ENCODE measurements around the gene RNF7. TPM values are rescaled to one million over a fixed set of nuclear protein-coding genes. Genes with fewer than 3 reads are reported as not detected.
"Not testable (repeated sequence)": the region's sequence is repeated elsewhere in the genome, so short reads cannot be mapped to it uniquely, and the experiment has no call there.

RNF7 gene
- total RNA-seq (2014; rRNA removed; shearing (Covaris generic)), result 108 and 124 TPM in 2 replicates

DNA sequence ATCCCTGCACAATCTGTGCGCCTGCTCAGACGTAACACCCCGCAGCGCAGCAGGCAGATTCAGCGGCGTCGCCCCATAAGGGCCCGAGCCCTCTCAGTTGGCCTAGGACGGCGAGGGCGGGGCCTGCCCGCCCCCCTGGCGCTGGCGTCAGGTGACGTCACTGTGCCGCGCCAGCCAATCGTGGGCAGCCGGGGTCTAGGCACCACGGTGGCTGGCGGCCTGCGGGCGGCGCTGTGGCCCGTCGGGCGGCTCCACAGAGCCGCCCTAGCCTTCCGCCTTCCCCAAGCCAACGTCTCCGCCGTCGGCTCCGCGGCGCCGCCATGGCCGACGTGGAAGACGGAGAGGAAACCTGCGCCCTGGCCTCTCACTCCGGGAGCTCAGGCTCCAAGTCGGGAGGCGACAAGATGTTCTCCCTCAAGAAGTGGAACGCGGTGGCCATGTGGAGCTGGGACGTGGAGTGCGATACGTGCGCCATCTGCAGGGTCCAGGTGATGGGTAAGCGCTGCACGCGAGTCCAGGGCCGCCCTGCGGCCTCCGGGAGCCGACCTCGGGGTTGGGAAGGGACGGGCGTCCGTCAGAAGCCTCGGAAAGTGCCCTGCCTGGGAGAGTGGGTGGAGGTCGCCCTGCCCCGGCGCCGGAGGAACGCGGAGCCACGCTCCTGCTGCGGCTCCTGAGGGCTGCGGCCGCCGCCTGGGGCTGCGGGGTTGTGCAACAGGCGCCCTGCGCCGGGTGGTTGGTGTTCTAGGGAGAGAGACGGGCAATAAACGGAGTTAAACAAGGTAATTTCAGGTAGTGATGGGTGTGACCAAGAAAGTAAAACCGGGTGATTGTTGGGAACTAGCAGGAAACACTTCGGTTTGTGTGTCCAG, at the start of gene RNF7:
Gene RNF7 (plus strand): TSS at position 277 of the 869 bp plus-strand sequence. CDS start 44 bp downstream, at position 321.
- peak; percentile 95 for DNase-seq (ENCODE audit: low spot score)
- in situ Hi-C loops (cut with HindIII; ENCODE audit: low sequenced_read_pairs), result no loop called here

DNA sequence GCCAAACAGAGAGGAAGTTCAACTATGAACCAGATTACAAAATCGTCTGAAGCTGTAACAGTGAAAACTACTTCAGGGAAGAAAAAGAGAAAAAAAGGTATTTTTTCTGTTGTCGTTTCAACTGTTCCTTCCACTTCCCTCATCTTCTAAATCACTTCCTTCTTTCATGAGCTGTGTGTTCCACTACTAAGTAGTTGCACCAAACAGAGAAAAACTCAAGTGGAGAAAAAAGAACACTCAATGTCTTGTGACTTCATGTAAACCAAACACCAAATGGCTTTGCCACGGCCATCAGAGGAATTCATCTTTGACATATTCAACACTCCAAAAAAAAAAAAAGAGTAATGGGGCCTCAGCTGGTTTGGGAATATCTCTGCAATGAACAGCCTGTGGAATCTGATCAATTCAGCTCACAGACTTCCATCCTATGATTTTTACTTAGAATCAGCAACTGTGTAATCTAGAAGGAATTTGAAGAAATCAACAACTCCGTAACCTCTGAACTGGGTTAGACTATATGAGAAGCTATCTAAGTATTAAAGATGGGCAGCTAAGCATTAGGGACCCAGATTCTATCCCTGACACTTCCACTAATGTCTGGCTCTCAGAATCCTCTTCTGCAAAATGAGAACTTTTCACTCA, 47.5 kb upstream of the RNF7 start:
- in situ Hi-C loops (cut with HindIII; ENCODE audit: low sequenced_read_pairs), result no loop called here

DNA sequence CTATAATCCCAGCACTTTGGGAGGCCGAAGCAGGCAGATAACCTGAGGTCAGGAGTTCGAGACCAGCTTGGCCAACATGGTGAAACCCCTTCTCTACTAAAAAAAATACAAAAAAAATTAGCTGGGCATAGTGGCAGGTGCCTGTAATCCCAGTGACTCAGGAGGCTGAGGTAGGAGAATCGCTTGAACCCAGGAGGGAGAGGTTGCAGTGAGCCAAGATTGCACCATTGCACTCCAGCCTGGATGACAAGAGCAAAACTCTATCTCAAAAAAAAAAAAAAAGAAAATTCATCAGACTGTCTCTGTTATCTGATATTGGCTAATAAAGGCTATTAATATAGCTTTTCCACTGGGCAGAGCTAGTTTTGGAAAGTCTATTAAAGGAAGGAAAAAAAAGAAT, 46.6 kb upstream of the RNF7 start:
- in situ Hi-C loops (cut with HindIII; ENCODE audit: low sequenced_read_pairs); DNase-seq (ENCODE audit: low spot score): not testable (repeated sequence)

More for the DNA sequence above, 47.5 kb upstream of the RNF7 start:
- no peak for DNase-seq (ENCODE audit: low spot score)

DNA sequence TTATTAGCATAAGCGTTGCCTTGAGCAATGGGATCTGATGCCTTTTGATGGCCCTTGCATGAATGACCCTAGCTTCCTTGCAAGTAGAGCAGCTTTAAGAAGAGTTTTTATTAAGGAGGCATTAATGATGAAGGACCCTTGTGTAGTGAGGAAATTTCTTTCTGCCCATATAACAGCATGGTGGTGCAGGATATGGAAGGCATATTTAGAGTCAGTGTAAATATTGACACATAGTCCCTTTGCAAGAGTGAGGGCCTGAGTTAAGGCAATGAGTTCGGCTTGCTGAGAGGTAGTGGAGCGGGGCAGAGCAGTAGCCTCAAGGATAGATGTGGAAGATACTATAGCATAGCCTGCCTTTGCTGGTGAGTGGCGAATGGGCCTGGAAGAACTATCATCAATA, 45.1 kb upstream of the RNF7 start:
- DNase-seq (ENCODE audit: low spot score); in situ Hi-C loops (cut with HindIII; ENCODE audit: low sequenced_read_pairs): not testable (repeated sequence)

DNA sequence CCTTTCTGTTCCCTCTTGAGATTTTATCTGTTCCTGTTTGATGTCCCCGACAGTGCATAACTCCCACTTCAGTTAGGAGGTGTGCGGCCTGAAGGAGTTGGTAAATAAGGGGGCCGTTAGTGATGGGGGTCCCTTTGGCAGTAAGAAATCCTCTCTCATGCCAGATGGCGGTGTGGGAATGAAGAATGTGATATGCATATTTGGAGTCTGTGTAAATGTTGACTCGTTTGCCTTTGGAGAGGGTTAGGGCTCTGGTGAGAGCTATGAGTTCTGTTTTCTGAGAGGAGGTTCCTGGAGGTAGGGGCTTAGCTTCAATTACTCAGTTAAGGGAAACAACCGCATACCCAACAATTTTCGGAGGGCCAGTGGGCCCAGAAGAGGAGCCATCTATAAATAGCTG, 38.8 kb upstream of the RNF7 start:
- in situ Hi-C loops (cut with HindIII; ENCODE audit: low sequenced_read_pairs), result no loop called here
- no peak for DNase-seq (ENCODE audit: low spot score)

DNA sequence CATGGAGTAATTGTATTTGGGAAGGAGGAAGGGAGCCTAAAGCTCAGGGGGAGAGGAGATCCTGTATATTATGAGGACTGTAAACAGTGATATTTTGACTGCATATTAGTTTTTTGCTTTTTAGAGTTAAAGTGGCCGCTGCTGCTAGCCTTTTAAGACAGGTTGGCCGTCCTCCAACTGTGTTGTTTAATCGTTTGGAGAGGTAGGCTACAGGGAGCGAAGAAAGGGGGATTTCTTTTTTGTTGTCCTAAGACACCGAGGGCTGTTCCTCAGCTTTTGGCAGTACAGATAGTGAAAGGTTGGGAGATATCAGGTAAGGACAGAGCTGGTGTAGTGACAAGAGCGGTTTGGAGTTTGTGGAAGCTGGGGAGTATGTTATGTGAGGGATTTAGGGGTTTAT, 38.2 kb upstream of the RNF7 start:
- no peak for DNase-seq (ENCODE audit: low spot score)
- in situ Hi-C loops (cut with HindIII; ENCODE audit: low sequenced_read_pairs), result no loop called here

DNA sequence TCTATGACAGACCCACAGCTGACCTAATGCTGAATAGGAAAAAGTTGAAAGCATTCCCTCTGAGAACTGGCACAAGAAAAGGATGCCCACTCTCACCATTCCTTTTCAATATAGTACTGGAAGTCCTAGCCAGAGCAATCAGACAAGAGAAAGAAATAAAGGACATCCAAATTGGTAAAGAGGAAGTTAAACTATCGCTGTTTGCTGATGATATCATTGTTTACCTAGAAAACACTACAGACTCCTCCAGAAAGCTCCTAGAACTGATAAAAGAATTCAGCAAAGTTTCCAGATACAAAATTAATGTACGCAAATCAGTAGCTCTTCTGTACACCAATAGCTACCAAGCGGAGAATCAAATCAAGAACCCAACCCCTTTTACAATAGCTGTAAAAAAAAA, 34.7 kb upstream of the RNF7 start:
- DNase-seq (ENCODE audit: low spot score); in situ Hi-C loops (cut with HindIII; ENCODE audit: low sequenced_read_pairs): not testable (repeated sequence)

DNA sequence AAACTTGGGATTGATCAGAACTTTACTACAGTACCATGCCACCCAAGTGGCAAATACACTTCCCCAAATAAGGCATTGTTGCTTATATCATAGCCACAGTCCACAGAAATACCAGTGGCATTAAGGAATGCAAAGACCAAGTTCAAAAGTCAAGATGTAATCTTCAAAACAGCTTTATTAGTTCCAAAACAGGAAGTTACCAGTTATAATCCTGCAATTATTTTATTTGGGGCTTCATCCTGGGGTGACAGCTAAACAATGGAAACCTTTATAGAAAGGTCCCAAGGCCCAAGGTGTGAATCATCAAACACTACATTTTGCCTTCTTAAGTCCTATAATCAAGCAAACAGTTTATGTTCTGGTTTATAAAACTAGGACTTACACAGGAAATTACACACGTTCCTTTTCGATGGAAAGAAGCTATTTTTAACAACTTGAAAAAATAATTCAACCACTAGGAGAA, 30.3 kb upstream of the RNF7 start:
- DNase-seq (ENCODE audit: low spot score), result no peak
- in situ Hi-C loops (cut with HindIII; ENCODE audit: low sequenced_read_pairs), result no loop called here

DNA sequence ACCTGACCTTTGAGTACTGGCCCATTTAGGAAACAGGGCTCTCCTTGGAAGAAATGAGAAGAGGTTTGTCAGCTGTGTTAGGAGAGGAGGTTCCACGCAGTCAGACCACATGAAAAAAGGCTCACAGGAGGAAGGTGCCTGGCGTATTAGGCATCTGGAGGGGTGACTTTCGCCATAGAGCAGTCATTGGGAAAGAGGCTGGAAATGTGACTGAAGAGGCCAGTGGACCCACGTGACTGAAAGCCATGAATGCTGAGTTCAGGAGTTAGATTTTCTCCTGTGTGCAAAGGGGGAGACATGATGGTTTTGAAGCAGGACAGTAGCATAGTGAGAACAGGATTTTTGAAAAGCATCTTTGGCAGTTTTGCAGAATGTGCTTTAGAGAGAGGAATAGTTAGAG, 29.7 kb upstream of the RNF7 start:
- in situ Hi-C loops (cut with HindIII; ENCODE audit: low sequenced_read_pairs), result no loop called here
- no peak for DNase-seq (ENCODE audit: low spot score)

DNA sequence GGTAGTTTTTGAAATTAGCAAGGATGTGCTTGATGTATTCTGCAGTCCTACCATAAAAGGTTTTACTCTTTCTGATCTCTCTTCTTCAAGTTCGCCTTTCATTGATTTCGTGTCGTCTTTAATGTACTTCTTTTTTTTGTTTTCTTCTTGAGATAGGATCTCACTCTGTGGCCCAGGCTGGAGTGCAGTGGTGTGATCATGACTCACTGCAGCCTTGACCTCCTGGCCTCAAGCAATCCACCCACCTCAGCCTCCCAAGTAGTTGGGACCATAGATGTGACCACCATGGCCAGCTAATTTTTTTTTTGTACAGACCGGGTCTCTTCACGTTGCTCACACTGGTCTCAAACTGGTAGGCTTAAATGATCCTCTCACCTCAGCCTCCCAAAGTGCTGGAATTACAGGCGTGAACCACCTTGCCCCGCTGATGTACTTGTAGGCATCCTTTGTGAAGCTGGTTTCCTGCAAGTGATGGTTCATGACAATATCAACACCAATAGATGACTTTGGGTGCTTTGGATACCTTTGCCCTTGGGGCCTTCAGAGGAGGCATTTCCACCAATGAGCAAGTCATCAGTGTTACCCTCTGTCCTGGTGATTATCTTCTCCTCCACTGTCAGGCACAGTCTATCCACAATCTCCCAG, 28.9 kb upstream of the RNF7 start:
- in situ Hi-C loops (cut with HindIII; ENCODE audit: low sequenced_read_pairs), result no loop called here
- no peak for DNase-seq (ENCODE audit: low spot score)

DNA sequence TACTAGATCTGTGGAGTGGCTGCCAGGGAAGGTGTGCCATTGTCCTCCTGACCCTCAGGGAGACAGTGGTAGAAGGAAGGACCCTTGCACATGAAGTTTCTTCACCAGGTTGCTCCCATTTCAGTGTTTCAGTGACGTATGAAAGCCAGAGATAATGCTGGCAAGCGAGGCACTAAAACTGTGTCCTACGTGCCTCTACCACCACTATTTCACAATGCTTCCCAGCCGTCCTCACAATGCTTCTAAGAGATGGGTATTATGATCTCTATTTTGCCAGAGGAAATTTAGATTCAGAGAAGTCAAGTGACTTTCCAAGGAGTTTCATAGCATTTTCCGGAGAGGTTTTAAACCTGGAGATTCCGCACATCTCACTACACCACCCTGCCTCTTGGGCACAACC, 28.0 kb upstream of the RNF7 start:
- no peak for DNase-seq (ENCODE audit: low spot score)
- in situ Hi-C loops (cut with HindIII; ENCODE audit: low sequenced_read_pairs), result no loop called here

DNA sequence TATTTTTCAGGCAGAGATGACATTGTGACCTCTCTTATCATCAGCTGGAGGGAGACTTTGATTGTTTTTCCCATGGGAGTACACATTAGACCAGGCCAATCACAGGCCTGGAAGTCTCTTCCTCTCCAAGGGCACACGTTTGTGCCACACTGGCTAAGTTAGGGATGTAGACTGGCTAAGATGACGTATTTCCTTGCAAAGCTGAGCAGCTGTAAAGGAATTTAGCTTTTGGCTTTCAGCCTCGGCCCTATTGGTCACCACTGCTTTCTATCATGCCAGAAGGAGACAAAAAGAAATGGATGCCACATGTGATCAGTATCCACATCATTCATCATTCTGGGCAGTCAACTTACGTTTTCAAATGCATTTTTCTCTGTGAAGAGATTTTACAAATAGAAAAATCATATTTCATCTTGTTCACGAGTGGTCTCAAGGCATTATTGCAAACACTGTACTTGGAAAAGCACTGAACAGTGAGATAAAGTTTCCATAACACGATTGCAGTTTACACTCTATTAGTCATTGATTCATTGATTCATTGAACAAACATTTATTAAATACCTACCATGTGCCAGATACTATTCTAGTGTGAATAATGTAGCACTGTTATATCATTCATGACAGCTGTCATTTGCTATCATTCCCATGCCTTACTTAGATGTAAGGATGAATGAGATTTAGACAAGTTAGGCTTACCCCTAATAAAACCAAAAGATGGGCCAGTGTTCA, 27.0 kb upstream of the RNF7 start:
- in situ Hi-C loops (cut with HindIII; ENCODE audit: low sequenced_read_pairs), result no loop called here
- no peak for DNase-seq (ENCODE audit: low spot score)

DNA sequence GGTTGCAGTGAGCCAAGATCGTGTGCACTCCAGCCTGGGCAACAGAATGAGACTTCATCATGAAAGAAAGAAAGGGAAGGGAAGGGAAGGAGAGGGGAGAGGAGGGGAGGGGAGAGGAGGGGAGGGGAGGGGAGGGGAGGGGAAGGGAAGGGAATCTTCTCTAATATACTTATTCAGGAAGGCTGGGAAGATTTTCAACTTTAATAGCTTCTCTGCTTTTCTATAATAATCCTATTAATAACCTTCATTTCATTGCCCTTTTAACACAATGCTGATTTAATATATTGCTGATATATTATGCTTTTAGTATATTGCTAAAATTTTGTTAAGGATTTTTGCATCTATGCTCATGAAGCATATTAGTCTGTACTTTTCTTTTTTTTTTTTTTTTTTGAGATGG, 23.4 kb upstream of the RNF7 start:
- in situ Hi-C loops (cut with HindIII; ENCODE audit: low sequenced_read_pairs), result no loop called here
- no peak for DNase-seq (ENCODE audit: low spot score)

DNA sequence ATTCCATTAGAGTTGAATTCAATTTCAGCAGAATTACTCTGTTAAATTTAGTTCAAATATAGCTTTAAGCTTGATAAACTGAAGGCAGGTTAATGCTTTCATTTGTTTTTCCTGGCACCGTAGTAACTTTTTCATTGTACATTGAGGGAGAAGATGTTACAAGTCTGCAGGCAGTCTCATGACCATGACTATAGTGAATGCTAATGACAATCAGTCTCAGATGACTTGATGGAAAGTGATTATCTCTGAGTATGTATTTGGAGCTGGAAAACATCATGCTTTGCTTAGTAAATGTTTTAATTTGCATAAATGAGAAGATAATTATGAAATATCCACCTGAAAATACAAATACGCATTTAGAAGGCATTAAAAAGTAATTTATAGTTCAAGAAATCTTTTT, 16.0 kb upstream of the RNF7 start:
- DNase-seq (ENCODE audit: low spot score), result no peak
- in situ Hi-C loops (cut with HindIII; ENCODE audit: low sequenced_read_pairs), result no loop called here

DNA sequence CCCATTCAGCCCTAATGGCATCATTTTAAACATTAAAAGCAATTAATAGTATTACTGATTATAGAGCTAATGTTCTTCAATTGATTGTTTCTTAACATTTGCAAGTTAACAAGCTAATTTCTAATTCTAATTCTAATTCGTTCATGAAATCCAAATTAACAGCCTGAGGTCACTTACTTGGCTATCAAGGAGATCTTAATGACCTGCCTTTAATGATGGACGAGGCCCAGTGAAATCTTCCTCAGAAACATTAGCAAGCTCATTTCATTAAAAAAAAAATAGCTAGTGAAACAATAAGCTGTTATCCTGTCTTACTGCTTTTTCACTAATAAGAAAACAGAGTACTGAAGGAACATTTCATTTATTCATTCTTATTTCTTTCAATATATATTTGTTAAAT, 15.4 kb upstream of the RNF7 start:
- in situ Hi-C loops (cut with HindIII; ENCODE audit: low sequenced_read_pairs), result no loop called here

DNA sequence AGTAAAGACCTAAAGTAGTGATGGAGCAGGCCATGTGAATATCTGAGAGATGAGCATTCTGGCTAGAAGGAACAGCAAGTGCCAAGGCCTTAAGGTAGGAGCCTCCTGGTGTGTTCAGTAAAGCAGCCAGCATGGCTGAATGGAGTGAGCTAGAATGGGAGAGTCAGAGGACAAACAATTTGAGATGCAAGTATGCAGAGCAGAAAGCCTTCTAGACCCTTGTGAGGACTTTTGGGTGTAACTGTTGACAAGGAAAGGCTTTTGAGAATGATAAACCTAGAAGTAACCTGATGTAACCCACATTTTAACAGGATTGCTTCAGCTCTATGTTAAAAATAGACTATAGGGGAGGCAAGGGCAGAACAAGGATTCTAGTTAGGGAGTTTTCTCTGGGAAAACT, 14.8 kb upstream of the RNF7 start:
- in situ Hi-C loops (cut with HindIII; ENCODE audit: low sequenced_read_pairs), result no loop called here
- no peak for DNase-seq (ENCODE audit: low spot score)

More for the DNA sequence above, 15.4 kb upstream of the RNF7 start:
- no peak for DNase-seq (ENCODE audit: low spot score)

DNA sequence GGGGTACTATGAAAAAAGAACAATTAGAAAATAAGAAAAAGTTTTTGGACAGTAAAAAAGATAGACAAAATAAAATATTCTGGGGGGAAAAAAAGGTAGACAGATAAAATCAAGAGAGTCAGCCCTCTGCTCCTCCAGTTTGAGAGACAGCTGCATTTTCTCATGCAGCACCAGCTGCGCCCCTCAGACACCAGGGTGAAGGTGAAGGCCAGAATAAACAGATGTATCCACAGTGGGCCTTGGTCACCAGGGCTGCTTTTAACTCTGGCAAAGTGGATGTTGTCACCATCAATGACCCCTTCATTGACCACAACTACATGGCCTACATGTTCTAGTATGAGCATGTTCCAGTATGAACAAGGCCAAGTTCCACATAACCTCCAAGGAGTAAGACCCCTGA, 13.9 kb upstream of the RNF7 start:
- in situ Hi-C loops (cut with HindIII; ENCODE audit: low sequenced_read_pairs), result no loop called here
- DNase-seq (ENCODE audit: low spot score), result no peak

DNA sequence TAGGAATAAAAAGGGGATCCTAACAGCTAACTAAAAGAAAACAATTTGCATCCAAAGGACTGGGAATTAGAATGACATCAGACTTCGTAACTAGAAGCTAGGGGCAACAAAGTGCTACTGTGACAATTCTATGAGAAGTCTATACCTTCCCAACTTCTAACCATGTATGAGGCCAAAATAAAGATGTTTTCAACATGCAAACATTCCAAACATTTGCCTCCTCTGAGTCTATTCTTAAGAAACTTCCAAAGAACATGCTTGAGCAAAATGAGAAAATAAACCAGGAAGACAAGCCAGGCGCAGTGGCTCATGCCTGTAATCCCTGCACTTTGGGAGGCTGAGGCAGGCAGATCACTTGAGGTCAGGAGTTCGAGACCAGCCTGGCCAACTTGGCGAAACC, 13.1 kb upstream of the RNF7 start:
- in situ Hi-C loops (cut with HindIII; ENCODE audit: low sequenced_read_pairs), result no loop called here
- DNase-seq (ENCODE audit: low spot score), result no peak

DNA sequence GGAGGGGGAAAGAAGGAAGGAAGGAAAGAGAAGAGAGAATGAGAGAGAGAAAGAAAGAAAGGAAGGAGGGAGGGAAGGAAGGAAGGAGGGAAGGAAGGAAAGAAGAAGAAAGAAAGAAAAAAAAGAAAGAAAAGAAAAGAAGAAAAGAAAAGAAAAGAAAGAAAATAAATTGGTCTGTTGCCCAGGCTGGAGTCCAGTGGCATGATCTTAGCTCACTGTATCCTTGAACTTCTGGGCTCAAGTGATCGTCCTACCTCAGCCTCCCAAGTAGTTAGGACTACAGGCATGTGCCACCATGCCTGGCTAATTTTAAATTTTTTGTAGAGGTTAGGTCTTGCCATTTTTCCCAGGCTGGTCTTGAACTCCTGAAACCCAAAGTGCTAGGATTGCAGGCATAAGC, 11.6 kb upstream of the RNF7 start:
- DNase-seq (ENCODE audit: low spot score), result no peak
- in situ Hi-C loops (cut with HindIII; ENCODE audit: low sequenced_read_pairs), result no loop called here
